HL-60 (cell line): ENCODE results near the gene AP3D1.

Experiments used
- DNase-seq, 2 experiments: peaks; one replicate each; pipeline ENCODE4 v3.0.0-alpha.2; 2010 to 2020; ENCODE audit warnings: low read depth in 1 of 2, low spot score in 1 of 2
- H3K27ac ChIP-seq: fragments of 250-450 bp; sonication (Bioruptor Pico); replicated peaks from 2 replicates; pipeline ENCODE4 v1.5.1; 2020; ENCODE audit warnings: mild to moderate bottlenecking, moderate library complexity
- H3K27me3 ChIP-seq: fragments of 250-450 bp; sonication (Bioruptor Pico); 2 replicates; pipeline ENCODE4 v1.5.1; 2021; ENCODE audit warnings: mild to moderate bottlenecking, moderate library complexity; ENCODE audit not compliant: insufficient read depth, poor library complexity, severe bottlenecking
- H3K4me3 ChIP-seq: replicated peaks from 2 replicates; pipeline ENCODE4 v1.5.1; 2011; ENCODE audit warnings: mild to moderate bottlenecking, control low read depth, low read length; ENCODE audit not compliant: insufficient read depth
- GABPA ChIP-seq: IDR thresholded peaks from 2 replicates; pipeline ENCODE4 v1.6.1; 2012; ENCODE audit warnings: low read depth
- POLR2AphosphoS5 ChIP-seq: IDR thresholded peaks from 2 replicates; pipeline ENCODE4 v1.6.1; 2012; ENCODE audit warnings: low read depth
- SPI1 ChIP-seq: IDR thresholded peaks from 2 replicates; pipeline ENCODE4 v1.6.1; 2012; ENCODE audit warnings: low read depth, mild to moderate bottlenecking, borderline replicate concordance
- TF ChIP-seq, protein P1 (sequence below): IDR thresholded peaks from 2 replicates; pipeline ENCODE4 v1.6.1; 2012; ENCODE audit warnings: low read depth; ENCODE audit not compliant: insufficient replicate concordance
- TF ChIP-seq, protein P2 (sequence below): IDR thresholded peaks from one replicate; pipeline ENCODE4 v1.5.1; 2011; ENCODE audit warnings: low read length, control low read depth, inconsistent platforms; ENCODE audit not compliant: insufficient read depth

The AP3D1 gene

DNA sequence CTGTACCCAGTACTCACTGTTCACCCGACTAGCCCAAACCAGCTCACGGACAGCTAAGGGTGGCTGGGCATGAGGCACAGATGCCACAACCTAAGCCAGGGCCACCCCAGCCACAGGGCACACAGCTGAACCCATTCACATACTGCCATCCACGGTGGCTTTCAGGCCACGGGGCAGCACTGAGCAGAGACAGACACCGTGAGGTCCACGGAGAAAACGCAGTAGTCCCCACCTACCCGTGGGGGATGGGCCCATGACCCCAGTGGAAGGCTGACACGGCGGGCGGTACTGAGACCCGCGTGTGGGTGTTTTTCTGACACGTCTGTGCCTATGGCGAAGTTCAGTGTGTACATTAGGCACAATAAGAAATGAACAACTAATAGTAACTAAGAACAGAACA is 29.1 kb downstream of the AP3D1 start:
- DNase-seq, result no peak
- TF ChIP-seq SPI1, result no peak
- TF ChIP-seq, protein P1, sequence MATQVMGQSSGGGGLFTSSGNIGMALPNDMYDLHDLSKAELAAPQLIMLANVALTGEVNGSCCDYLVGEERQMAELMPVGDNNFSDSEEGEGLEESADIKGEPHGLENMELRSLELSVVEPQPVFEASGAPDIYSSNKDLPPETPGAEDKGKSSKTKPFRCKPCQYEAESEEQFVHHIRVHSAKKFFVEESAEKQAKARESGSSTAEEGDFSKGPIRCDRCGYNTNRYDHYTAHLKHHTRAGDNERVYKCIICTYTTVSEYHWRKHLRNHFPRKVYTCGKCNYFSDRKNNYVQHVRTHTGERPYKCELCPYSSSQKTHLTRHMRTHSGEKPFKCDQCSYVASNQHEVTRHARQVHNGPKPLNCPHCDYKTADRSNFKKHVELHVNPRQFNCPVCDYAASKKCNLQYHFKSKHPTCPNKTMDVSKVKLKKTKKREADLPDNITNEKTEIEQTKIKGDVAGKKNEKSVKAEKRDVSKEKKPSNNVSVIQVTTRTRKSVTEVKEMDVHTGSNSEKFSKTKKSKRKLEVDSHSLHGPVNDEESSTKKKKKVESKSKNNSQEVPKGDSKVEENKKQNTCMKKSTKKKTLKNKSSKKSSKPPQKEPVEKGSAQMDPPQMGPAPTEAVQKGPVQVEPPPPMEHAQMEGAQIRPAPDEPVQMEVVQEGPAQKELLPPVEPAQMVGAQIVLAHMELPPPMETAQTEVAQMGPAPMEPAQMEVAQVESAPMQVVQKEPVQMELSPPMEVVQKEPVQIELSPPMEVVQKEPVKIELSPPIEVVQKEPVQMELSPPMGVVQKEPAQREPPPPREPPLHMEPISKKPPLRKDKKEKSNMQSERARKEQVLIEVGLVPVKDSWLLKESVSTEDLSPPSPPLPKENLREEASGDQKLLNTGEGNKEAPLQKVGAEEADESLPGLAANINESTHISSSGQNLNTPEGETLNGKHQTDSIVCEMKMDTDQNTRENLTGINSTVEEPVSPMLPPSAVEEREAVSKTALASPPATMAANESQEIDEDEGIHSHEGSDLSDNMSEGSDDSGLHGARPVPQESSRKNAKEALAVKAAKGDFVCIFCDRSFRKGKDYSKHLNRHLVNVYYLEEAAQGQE, result no peak
- no peak for TF ChIP-seq GABPA
- TF ChIP-seq, protein P2, sequence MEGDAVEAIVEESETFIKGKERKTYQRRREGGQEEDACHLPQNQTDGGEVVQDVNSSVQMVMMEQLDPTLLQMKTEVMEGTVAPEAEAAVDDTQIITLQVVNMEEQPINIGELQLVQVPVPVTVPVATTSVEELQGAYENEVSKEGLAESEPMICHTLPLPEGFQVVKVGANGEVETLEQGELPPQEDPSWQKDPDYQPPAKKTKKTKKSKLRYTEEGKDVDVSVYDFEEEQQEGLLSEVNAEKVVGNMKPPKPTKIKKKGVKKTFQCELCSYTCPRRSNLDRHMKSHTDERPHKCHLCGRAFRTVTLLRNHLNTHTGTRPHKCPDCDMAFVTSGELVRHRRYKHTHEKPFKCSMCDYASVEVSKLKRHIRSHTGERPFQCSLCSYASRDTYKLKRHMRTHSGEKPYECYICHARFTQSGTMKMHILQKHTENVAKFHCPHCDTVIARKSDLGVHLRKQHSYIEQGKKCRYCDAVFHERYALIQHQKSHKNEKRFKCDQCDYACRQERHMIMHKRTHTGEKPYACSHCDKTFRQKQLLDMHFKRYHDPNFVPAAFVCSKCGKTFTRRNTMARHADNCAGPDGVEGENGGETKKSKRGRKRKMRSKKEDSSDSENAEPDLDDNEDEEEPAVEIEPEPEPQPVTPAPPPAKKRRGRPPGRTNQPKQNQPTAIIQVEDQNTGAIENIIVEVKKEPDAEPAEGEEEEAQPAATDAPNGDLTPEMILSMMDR, result no peak
- TF ChIP-seq POLR2AphosphoS5, result no peak
- H3K27me3 ChIP-seq, result no peaks in the 10 kb centered on the region

DNA sequence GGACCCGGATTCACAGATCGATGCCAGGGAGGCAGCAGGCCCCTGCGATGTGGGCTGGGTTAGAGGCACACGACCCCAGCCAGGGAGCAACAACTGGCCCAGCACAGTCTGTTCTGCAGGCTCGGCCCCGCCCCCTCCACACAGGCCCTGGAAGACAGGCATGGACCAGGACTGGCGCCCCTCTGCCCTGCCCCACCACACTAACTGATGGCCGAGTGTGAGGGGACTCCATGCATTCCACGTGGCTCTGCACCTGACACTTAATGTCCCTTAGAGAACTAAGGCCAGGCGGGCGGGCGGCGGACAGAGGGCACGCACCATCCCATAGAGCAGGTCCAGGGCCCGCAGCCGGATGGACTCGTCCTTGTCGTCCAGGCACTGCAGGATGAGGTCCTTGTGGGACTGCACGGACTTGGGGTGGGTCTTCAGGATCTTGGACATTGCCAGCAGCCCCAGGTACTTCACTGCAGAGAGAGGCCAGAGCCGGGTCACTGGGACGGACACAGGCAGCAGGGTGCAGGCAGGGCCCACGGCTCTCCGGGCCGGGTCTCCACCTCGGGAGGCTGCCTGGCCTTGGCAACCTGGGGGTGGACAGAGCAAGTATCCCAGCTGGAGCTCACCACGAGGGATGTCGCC is 29.8 kb downstream of the AP3D1 start:
- TF ChIP-seq SPI1 (no peak), POLR2AphosphoS5 (no peak), GABPA (no peak)
- TF ChIP-seq, protein P2, result no peak
- TF ChIP-seq, protein P1, result no peak
- no peak overlapping the region for H3K4me3 ChIP-seq
- no peaks in the 10 kb centered on the region for H3K27me3 ChIP-seq
- DNase-seq, result no peak
- H3K27ac ChIP-seq, result no peak overlapping the region

More for the DNA sequence above, 29.1 kb downstream of the AP3D1 start:
- H3K4me3 ChIP-seq, result no peak overlapping the region
- no peak overlapping the region for H3K27ac ChIP-seq

DNA sequence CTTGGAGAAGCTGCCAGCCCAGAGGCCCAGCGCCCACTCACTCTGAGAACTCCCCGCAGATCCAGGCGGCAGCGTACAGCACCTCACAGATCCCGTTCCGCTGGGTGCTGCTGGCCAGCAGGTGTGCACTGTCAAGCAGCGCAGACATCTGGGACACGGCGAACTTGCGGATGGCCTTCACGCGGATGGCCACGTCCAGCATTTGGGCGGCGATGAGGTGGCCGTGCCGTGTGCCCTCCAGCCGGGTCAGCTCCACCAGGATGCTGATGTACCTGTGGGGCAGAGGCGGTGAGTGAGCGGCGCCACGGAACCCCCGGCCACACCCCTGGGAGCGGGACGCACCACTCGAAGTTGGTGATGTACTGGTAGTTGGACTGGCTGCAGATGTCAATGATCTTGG is 30.5 kb downstream of the AP3D1 start:
- TF ChIP-seq, protein P1, result no peak
- TF ChIP-seq GABPA, result no peak
- no peak for TF ChIP-seq POLR2AphosphoS5
- TF ChIP-seq, protein P2, result no peak
- TF ChIP-seq SPI1, result no peak
- H3K27ac ChIP-seq, result no peak overlapping the region
- no peaks in the 10 kb centered on the region for H3K27me3 ChIP-seq
- H3K4me3 ChIP-seq, result no peak overlapping the region
- DNase-seq, result no peak
